Activated CD4-positive, alpha-beta T cell treated with anti-CD3 and anti-CD28 coated beads, Interleukin-2, amount 50 U/mL, for 1 hour (primary cell): ENCODE results near the gene CMTM5.
"Not testable (repeated sequence)": the region's sequence is repeated elsewhere in the genome, so short reads cannot be mapped to it uniquely, and the experiment has no call there.

Experiments
- DNase-seq: peaks from one replicate; pipeline ENCODE4 v3.0.0-alpha.2; 2020

Gene CMTM5

DNA sequence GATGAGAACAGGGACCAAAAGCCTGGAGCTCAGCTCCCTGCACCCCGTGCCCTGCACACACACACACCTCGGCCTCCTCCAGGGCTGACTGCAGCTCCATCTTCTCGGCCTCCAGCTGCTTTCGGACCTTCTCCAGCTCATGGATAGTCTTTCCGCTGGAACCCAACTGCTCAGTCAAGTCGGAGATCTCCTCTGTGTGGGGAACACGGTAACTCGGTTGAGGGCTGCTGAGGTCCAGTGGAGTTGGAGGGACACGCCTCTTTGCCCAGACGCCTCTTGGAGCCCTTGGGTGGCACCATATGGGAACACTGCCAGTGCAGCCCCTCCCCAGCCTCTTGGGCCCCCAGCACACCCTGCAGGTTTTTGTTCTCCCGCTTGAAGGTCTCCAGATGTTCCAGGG lies 40.0 kb downstream of the CMTM5 start:
- DNase-seq, result no peak

DNA sequence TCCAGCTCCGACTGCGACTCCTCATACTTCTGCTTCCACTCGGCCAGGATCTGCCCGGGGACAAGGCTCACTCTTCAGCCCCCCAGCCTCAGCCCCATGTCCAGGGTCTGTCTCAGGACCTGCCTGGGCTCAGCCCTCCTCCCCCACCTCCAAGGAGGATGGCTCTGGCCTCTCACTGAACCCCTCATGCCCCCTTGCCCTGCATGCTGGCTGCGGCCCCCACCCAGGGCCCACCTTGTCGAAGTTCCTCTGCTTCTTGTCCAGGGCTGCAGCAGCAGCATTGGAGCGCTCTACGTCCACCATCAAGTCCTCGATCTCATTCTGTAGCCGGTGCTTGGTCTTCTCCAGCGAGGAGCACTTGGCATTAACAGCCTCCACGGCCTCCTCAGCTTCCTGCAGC lies 40.4 kb downstream of the CMTM5 start:
- not testable (repeated sequence) for DNase-seq

DNA sequence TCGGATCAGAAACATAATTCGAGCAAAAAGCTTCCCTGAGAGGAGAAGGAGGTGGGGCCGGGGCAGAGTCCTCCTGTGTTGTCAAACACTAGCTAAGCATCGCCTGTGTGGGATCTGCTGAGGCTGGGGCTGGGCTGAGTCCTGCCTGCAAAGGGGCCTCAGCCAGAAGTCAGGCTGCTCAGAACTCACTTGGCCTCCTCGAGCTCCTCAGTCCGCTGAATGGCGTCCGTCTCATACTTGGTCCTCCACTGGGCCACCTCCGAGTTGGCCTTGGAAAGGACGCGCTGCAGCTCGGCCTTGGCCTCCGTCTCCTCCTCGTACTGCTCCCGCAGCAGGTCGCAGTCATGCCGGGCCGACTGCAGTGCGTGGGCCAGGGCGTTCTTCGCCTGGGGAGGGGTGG lies 41.2 kb downstream of the CMTM5 start:
- DNase-seq, result no peak

DNA sequence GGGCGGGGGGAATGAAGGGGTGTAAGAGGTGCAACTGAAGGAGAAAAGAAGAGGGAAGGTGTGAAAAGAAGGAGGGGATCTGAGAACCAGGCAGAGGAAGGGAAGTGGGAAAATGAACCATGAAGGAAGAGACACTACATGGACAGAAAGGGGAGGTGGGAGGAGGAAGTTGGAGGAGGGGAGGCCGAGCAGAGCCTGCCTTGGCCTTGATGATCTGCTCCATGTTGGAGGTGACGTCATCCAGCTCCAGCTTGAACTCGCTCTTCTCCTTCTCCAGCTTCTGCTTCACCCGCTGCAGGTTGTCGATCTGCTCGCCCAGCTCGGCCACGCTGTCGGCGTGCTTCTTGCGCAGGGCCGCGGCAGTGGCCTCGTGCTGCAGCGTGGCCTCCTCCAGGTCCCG lies 42.8 kb downstream of the CMTM5 start:
- DNase-seq, result not testable (repeated sequence)

DNA sequence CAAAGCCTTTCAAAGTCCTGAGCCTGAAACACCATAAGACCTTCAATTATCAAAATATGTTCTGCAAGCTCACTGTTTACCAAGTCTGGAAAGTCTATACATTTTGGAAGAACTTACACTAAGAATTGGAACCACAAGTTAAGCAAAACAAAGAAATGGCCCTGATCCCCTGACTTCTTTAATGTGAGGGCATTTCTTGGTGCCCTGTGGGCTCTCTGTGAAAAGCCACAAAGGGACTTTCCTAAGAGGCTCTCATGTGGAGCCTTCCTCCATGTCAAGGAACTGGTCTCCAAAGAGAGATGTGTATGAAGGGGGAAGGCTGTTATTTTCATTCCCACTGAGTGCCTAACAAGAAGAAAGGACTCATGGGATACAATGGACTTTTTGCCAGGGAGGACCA lies 44.7 kb downstream of the CMTM5 start:
- DNase-seq, result no peak

DNA sequence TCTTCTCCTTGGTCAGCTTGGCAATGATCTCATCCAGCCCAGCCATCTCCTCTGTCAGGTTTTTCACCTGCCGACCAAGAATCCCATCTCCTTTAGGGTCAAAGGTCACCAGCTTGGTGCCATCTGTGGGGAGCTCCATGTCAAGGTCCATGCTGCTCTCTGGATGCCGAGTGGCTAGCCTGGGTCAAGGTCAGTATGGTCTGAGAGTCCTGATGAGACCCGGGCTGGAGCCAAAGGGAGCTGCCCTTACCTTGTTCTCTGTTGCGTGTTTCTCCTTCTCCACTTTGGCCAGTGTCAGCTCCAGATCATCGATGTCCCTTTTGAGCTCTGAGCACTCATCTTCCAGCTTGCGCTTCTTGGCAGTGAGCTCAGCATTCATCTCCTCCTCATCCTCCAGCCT lies 46.8 kb downstream of the CMTM5 start:
- DNase-seq, result no peak

DNA sequence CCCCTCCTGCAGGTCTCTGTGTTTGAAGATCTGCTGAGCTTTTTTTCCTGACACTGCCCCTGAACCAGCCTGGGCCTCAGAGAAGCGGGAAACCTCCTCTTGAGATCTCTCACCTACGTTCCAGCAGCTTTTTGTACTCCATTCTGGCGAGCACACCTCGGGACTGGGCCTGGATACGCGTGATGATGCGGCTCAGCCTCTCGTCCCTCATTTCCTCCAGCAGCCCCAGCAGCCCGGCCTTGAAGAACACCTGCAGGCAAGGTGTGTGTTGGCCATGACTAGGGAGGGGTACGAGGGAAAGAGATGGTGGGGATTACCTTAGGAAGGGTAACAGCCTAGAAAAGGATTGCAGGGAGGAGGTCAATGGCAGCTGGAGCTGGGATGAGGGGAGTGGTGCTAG lies 48.3 kb downstream of the CMTM5 start:
- no peak for DNase-seq

DNA sequence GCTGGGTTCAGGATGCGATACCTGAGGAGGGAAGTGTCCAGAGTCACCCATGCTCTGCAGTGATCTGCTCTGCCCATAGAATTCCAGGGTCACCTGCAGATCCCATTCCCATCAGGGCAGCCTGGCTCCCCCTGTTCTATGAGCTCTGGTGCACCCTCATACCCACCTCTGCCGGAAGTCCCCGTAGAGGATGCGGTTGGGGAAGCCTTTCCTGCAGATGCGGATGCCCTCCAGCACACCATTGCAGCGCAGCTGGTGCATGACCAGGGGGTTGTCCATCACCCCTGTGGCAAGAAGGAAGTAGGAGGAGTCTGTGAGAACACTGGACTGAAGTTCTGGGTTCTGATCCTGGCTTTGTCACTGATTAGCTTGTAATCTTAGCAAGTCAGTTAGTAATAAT lies 49.0 kb downstream of the CMTM5 start:
- DNase-seq, result not testable (repeated sequence)

DNA sequence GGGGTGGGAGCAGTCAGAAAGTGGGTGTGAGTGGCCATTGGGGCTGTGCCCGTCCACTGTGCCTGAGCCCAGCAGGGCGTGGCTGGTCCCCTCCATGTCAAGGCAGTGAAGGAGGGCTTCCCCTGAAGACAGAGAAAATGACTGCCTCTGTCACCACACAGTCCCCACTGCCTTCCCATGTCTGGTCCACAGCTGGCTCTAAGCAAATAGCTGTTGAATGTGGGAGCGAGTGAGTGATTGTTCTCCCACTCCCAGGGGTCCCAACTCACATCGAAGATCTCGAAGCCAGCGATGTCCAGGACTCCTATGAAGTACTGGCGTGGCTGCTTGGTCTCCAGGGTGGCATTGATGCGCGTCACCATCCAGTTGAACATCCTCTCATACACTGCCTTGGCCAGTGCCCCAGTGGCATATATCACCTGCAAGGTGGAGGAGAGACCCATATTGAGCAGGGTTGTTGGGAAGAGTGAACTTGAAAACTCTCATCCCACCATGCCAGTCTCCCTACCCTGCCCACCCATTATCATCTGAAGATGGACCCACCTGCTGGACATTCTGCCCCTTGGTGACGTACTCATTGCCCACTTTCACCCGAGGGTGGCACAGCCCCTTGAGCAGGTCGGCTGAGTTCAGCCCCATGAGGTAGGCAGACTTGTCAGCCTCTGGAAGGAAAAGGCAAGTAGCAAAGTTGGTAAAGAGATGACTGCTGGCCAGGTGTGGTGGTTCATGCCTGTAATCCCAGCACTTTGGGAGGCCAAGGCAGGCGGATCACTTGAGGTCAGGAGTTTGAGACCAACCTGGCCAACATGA lies 52.0 kb downstream of the CMTM5 start:
- DNase-seq, result no peak
